NB4 (cell line): ENCODE measurements around the gene CD300LD.
A peak's percentile ranks its signal among the peaks of the same experiment; 100 is the strongest.

ENCODE experiments used
- DNase-seq: peaks from one replicate; pipeline ENCODE4 v3.0.0; 2010; ENCODE audit warnings: low read depth
- H3K4me3 ChIP-seq: one replicate; pipeline ENCODE4 v1.5.1; 2011; ENCODE audit warnings: mild to moderate bottlenecking, low read depth, low read length, moderate library complexity
- MYC ChIP-seq: IDR thresholded peaks from 2 replicates; pipeline ENCODE4 v1.6.1; 2011; ENCODE audit warnings: low read depth, low read length
- POLR2A ChIP-seq: IDR thresholded peaks from 2 replicates; pipeline ENCODE4 v1.6.1; 2011; ENCODE audit warnings: mild to moderate bottlenecking; ENCODE audit not compliant: insufficient read length; ENCODE audit errors: extremely low read depth
- TF ChIP-seq, protein P1 (sequence below): IDR thresholded peaks from one replicate; pipeline ENCODE4 v1.5.1; 2012; ENCODE audit warnings: low read depth, low read length
- TF ChIP-seq, protein P2 (sequence below): IDR thresholded peaks from 2 replicates; pipeline ENCODE4 v1.6.1; 2011; ENCODE audit warnings: low read depth, low read length

The CD300LD gene

DNA sequence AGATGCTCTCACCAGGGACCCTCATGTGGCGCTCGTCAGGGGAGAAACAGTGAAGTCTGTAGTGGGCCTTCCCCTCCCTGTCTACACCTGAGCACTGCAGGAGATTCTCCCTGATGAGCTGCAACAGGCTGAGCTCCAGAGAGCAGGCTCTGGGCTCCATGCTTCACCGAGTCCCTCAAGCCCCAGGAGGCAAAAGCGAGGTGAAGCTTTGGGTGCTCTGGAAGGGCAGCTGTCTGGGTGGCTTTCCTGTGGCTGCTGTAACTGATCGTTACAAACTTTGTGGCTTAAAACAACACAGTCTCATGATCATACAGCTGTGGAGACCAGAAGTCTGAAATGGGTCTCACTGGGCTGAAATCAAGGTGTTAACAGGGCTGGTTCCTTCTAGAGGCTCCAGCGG is 12.1 kb upstream of the CD300LD start:
- no peak overlapping the region for H3K4me3 ChIP-seq
- DNase-seq, result no peak
- TF ChIP-seq POLR2A, result no peak
- TF ChIP-seq MYC, result no peak
- TF ChIP-seq, protein P1, sequence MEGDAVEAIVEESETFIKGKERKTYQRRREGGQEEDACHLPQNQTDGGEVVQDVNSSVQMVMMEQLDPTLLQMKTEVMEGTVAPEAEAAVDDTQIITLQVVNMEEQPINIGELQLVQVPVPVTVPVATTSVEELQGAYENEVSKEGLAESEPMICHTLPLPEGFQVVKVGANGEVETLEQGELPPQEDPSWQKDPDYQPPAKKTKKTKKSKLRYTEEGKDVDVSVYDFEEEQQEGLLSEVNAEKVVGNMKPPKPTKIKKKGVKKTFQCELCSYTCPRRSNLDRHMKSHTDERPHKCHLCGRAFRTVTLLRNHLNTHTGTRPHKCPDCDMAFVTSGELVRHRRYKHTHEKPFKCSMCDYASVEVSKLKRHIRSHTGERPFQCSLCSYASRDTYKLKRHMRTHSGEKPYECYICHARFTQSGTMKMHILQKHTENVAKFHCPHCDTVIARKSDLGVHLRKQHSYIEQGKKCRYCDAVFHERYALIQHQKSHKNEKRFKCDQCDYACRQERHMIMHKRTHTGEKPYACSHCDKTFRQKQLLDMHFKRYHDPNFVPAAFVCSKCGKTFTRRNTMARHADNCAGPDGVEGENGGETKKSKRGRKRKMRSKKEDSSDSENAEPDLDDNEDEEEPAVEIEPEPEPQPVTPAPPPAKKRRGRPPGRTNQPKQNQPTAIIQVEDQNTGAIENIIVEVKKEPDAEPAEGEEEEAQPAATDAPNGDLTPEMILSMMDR, result no peak
- TF ChIP-seq, protein P2, sequence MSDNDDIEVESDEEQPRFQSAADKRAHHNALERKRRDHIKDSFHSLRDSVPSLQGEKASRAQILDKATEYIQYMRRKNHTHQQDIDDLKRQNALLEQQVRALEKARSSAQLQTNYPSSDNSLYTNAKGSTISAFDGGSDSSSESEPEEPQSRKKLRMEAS, result no peak

DNA sequence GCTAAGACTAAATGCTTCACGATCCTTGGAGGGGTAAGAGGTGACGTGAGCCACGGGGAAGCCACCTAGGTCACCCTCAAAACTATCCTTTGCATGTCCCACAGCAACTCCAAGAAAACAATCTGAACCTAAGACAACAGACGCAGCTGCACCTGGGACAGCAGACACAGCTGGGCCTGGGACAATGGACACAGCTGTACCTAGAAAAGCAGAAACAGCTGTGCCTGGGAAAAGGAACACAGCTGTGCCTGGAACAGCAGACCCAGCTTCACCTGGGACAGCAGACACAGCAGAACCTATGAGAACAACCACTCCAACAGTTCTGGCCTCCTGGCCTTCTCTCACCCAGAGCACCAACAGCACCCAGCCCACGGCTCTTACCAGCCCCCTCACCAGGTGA is 11.7 kb upstream of the CD300LD start:
- DNase-seq, result no peak
- TF ChIP-seq POLR2A (no peak), MYC (no peak)
- TF ChIP-seq, protein P1, result no peak
- TF ChIP-seq, protein P2, result no peak
- H3K4me3 ChIP-seq, result no peak overlapping the region

DNA sequence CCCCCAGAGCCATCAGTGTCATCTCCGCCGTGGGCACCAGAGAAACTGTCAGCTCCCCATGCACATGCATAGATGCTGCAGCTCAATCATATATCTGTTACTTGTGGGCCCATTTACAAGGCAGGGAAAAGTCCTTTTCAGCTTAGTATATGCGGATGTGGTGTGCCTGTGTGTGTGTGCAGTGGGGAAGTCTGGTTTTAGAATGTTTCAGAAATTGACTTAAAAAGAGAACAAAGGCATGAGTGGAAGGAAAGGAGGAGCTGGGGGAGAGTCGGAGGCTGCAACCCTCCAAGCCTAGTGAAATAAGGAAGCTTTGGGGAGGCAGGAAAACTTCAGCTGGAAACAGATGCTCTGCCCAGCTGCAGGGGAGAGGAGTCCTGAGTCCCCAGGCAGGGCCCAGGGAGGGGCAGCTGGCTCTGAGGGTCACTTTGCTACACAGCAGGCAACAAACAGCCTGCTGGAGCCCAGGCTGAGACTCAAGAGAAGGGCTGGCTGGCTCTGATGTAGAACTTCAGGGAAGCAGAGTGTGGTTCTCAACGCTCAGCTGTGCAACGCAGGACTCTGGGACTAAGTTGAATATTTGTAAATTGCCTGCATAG is 11.1 kb upstream of the CD300LD start:
- peak; percentile 55 for DNase-seq
- TF ChIP-seq, protein P2, result no peak
- TF ChIP-seq POLR2A (no peak), MYC (no peak)
- TF ChIP-seq, protein P1, result no peak

DNA sequence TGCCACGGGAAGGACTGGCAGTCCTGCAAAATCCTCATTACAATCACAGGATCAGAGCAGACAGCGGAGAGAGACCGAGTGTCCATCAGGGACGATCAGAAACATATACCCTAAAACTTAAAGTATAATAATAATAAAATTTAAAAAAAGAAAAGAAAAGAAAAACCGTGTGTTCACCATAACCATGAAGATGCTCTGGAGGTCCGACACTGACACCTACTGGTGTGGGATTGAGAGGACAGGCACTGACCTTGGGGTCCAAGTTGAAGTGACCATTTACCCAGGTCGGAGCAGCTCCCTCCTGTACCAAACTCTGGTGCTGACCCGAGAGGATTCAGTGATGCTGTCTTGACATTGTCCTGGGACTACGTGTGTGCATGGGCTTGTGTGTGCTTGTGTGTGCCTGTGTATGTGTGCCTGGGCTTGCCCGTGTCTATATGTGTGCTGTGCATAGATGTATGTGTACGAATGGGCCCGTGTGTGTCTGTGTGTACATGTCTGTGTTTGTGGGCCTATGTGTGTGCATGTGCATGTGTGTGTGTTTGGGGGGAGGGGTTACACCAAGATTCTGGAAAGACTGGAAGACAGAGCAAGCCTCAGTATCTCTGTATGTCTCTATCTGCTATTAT is 10.0 kb upstream of the CD300LD start:
- TF ChIP-seq, protein P1, result peak; percentile 76
- TF ChIP-seq POLR2A, result no peak
- TF ChIP-seq, protein P2, result no peak
- peak; percentile 70 for DNase-seq
- no peak overlapping the region for H3K4me3 ChIP-seq

More for the DNA sequence above, 11.1 kb upstream of the CD300LD start:
- no peak overlapping the region for H3K4me3 ChIP-seq

DNA sequence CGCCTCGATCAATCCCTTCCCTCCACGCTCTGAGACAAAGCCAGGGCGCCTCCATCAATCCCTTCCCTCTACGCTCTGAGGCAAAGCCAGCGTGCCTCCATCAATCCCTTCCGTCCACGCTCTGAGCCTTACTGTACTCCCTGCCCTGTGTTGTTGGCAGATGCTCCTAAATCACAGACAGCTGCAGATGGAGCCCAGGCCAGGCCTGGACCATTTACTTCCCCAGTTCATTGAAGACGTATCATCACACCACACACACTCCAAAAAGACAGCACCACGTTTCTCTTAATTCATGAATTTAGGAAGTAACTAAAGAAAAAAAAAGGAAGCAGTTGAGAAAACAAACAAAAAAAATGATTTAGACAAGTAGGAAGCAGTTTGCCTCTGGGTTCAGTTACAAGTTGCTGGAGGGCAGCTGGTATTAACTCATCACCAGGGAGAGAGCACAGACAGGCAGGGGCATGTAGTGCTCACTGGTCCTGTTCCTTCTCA is 7.4 kb upstream of the CD300LD start:
- peak; percentile 42 for DNase-seq
- TF ChIP-seq, protein P1, result no peak
- TF ChIP-seq, protein P2, result no peak
- no peak for TF ChIP-seq POLR2A
- TF ChIP-seq MYC, result no peak
- H3K4me3 ChIP-seq, result no peak overlapping the region
